Measurements from ENCODE around the gene POLL. TPM values are rescaled to one million over a fixed set of nuclear protein-coding genes. Genes with fewer than 3 reads are reported as not detected.

The POLL gene
- total RNA-seq, 1 experiment from 2014 or later: 2.7 TPM

GRCh38 chr10:101573885-101574753, 13.9 kb downstream of the POLL start:
- no peak for DNase-seq (ENCODE audit: low spot score)

- DNase-seq (ENCODE audit: low spot score): no peak
These were observed 15.3 kb downstream of the POLL start for GRCh38 chr10:101572785-101573184.

GRCh38 chr10:101572126-101572525, 15.9 kb downstream of the POLL start:
- DNase-seq (ENCODE audit: low spot score): no peak

- no peak for DNase-seq (ENCODE audit: low spot score)
These were observed 16.7 kb downstream of the POLL start for GRCh38 chr10:101571271-101571925.

GRCh38 chr10:101570428-101571270, 17.4 kb downstream of the POLL start:
- no peak for DNase-seq (ENCODE audit: low spot score)

GRCh38 chr10:101569622-101570427, 18.2 kb downstream of the POLL start:
- DNase-seq (ENCODE audit: low spot score): peak; percentile 54

GRCh38 chr10:101569323-101569621, 18.8 kb downstream of the POLL start:
- no peak for DNase-seq (ENCODE audit: low spot score)

GRCh38 chr10:101568054-101568745, 19.9 kb downstream of the POLL start:
- no peak for DNase-seq (ENCODE audit: low spot score)

- DNase-seq (ENCODE audit: low spot score): no peak
These were observed 20.7 kb downstream of the POLL start for GRCh38 chr10:101567165-101568006.

- DNase-seq (ENCODE audit: low spot score): no peak
These were observed 21.5 kb downstream of the POLL start for GRCh38 chr10:101566333-101567164.

GRCh38 chr10:101565936-101566332, 22.1 kb downstream of the POLL start:
- DNase-seq (ENCODE audit: low spot score): no peak

- DNase-seq (ENCODE audit: low spot score): no peak
These were observed 22.6 kb downstream of the POLL start for GRCh38 chr10:101565370-101565900.

- DNase-seq (ENCODE audit: low spot score): no peak
These were observed 23.5 kb downstream of the POLL start for GRCh38 chr10:101564490-101564991.

- no peak for DNase-seq (ENCODE audit: low spot score)
These were observed 24.5 kb downstream of the POLL start for GRCh38 chr10:101563497-101564040.

- DNase-seq (ENCODE audit: low spot score): no peak
These were observed 25.1 kb downstream of the POLL start for GRCh38 chr10:101563007-101563406.

GRCh38 chr10:101562231-101562630, 25.8 kb downstream of the POLL start:
- DNase-seq (ENCODE audit: low spot score): no peak

- DNase-seq (ENCODE audit: low spot score): no peak
These were observed 26.8 kb downstream of the POLL start for GRCh38 chr10:101561068-101561915.
